Liver (tissue), 9 donors: ENCODE data around the gene WDR7. TPM values are rescaled to one million over a fixed set of nuclear protein-coding genes. Genes with fewer than 3 reads are reported as not detected.

Experiments used
- DNase-seq: peaks from one replicate; pipeline ENCODE4 v3.0.0-alpha.2; 2017; ENCODE audit warnings: low spot score
- H3K27ac ChIP-seq, 2 donors: one replicate each; pipeline ENCODE4 v1.7.0; 2013; ENCODE audit warnings: inconsistent platforms in 2 of 2, low read length in 2 of 2, control low read depth in 1 of 2, low read depth in 1 of 2, mild to moderate bottlenecking in 1 of 2
- H3K27me3 ChIP-seq, 4 donors: one replicate each; pipeline versions ENCODE4 v1.6.1 to v1.7.0; 2013; ENCODE audit warnings: low read length in 3 of 4, inconsistent platforms in 1 of 4, mild to moderate bottlenecking in 1 of 4, moderate library complexity in 1 of 4; ENCODE audit not compliant: control insufficient read depth in 4 of 4, insufficient read depth in 4 of 4
- H3K36me3 ChIP-seq, 4 donors: one replicate each; pipeline versions ENCODE4 v1.6.1 to v1.7.0; 2013; ENCODE audit warnings: low read length in 3 of 4, mild to moderate bottlenecking in 3 of 4, low read depth in 1 of 4, moderate library complexity in 1 of 4; ENCODE audit not compliant: control insufficient read depth in 4 of 4, insufficient read depth in 3 of 4
- H3K4me1 ChIP-seq, 4 donors: one replicate each; pipeline versions ENCODE4 v1.6.1 to v1.7.0; 2013; ENCODE audit warnings: low read length in 3 of 4, mild to moderate bottlenecking in 3 of 4, moderate library complexity in 1 of 4; ENCODE audit not compliant: control insufficient read depth in 4 of 4, insufficient read depth in 4 of 4
- H3K4me3 ChIP-seq, 3 donors: one replicate each; pipeline versions ENCODE4 v1.6.1 to v1.7.0; 2013; ENCODE audit warnings: low read length in 3 of 3, control low read depth in 1 of 3, low read depth in 1 of 3, mild to moderate bottlenecking in 1 of 3
- H3K9ac ChIP-seq, 2 donors: one replicate each; pipeline ENCODE4 v1.7.0; 2013; ENCODE audit warnings: low read length in 2 of 2, mild to moderate bottlenecking in 2 of 2, moderate library complexity in 2 of 2, control low read depth in 1 of 2, low read depth in 1 of 2
- H3K9me3 ChIP-seq, 4 donors: one replicate each; pipeline versions ENCODE4 v1.6.1 to v1.7.0; 2013; ENCODE audit warnings: low read length in 3 of 4; ENCODE audit not compliant: control insufficient read depth in 4 of 4
- CTCF ChIP-seq: fragments of 150-350 bp; IDR thresholded peaks from 2 replicates; pipeline ENCODE4 v1.5.1; 2017; ENCODE audit warnings: improper control_type of control experiment, low read depth, low read length; ENCODE audit not compliant: missing input control
- FOXA1 ChIP-seq: IDR thresholded peaks from 2 replicates; pipeline ENCODE4 v1.6.1; 2016; ENCODE audit warnings: antibody characterized with exemption
- GABPA ChIP-seq, 2 donors: IDR thresholded peaks in 1 of 2; conservative IDR thresholded peaks in 1 of 2; 2 replicates each; pipeline ENCODE4 v1.6.1; 2016; ENCODE audit warnings: antibody characterized with exemption in 2 of 2, mild to moderate bottlenecking in 1 of 2, moderate library complexity in 1 of 2
- HNF4A ChIP-seq, 2 donors: conservative IDR thresholded peaks; 2 replicates each; pipeline ENCODE4 v1.6.1; 2016; ENCODE audit warnings: antibody characterized with exemption in 2 of 2, mild to moderate bottlenecking in 2 of 2
- JUND ChIP-seq, 2 donors: IDR thresholded peaks; 2 replicates each; pipeline ENCODE4 v1.6.1; 2016; ENCODE audit warnings: antibody characterized with exemption in 2 of 2
- RAD21 ChIP-seq, 2 donors: IDR thresholded peaks; 2 replicates each; pipeline ENCODE4 v1.6.1; 2016; ENCODE audit warnings: antibody characterized with exemption in 2 of 2, mild to moderate bottlenecking in 2 of 2
- RXRA ChIP-seq, 2 donors: IDR thresholded peaks; 2 replicates each; pipeline ENCODE4 v1.6.1; 2017 to 2018; ENCODE audit warnings: antibody characterized with exemption in 2 of 2, mild to moderate bottlenecking in 1 of 2
- SP1 ChIP-seq: IDR thresholded peaks from 2 replicates; pipeline ENCODE4 v1.6.1; 2018; ENCODE audit warnings: antibody characterized with exemption, mild to moderate bottlenecking
- TAF1 ChIP-seq: conservative IDR thresholded peaks from 2 replicates; pipeline ENCODE4 v1.6.1; 2016; ENCODE audit warnings: antibody characterized with exemption, mild to moderate bottlenecking
- YY1 ChIP-seq: IDR thresholded peaks from 2 replicates; pipeline ENCODE4 v1.6.1; 2016; ENCODE audit warnings: antibody characterized with exemption, mild to moderate bottlenecking
- WGBS: extraction: QIAGEN DNeasy Blood & Tissue Kit; methylation state at CpG from one replicate; pipeline ENCODE4 v1.1.7; 2013; 5-methylcytosine and 5-hydroxymethylcytosine counted together
- polyA plus RNA-seq, 2 donors: library from polyadenylated mRNA; stranded (reverse) in 1 of 2; unstranded in 1 of 2; fragments of 200-250 nt in 1 of 2; fragments of >200 nt in 1 of 2; fragmentation: Nextera tagmentation in 1 of 2; extraction: Ambion mirVana in 1 of 2; gene quantifications; one replicate each; pipeline versions ENCODE4 v1.2.1 to v1.2.3, GENCODE V29; 2013 to 2015
- total RNA-seq, 2 donors: library from RNA; depleted of rRNA; stranded (reverse); fragments of >200 nt; gene quantifications; one replicate each; pipeline ENCODE4 v1.2.3, GENCODE V29; 2014
- TF ChIP-seq, protein P1 (sequence below): IDR thresholded peaks from 2 replicates; pipeline ENCODE4 v1.6.1; 2016; ENCODE audit warnings: antibody characterized with exemption
- TF ChIP-seq, protein P2 (sequence below): IDR thresholded peaks from 2 replicates; pipeline ENCODE4 v1.6.1; 2016; ENCODE audit warnings: antibody characterized with exemption, mild to moderate bottlenecking
- donor health status: healthy.
- donor health status: healthy.
- donor health status: healthy.
- donor health status: healthy.
- donor health status: healthy.

The WDR7 gene
- total and polyA plus RNA-seq, 4 donors = 4.5 to 26.6 (median 13.2) TPM

- TF ChIP-seq RAD21 (IDR thresholded peaks at IDR 0.05) = no peak
- no peak for TF ChIP-seq FOXA1
- TF ChIP-seq, protein P1, sequence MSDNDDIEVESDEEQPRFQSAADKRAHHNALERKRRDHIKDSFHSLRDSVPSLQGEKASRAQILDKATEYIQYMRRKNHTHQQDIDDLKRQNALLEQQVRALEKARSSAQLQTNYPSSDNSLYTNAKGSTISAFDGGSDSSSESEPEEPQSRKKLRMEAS = no peak
These were observed 210.1 kb downstream of the WDR7 start (continued) for GRCh38 chr18:56861244-56861643.

GRCh38 chr18:56869189-56869777 lies 218.1 kb downstream of the WDR7 start:
- DNase-seq = no peak
- WGBS = 50% methylated on average over 2 of the region's 2 CpGs

DNA sequence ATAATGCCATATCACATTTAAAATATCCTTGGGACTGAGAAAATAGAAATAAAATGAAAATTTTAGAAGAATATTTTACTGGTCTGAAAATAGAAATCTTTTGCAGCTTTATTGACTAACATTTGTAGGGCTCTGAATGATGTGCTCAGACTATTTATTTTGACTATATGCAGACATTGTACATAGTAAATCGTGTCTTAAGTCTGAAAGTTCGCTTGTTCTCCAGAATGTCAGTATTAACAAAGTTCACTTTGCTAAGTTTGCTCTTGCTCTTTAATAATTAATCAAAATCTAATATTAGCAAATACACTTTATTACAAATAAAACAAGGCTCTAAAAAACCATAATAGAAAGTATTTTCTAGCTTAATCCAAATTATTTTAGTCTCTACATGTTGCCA lies 219.8 kb downstream of the WDR7 start:
- Histone ChIP-seq H3K4me3 (no peak overlapping the region), H3K9me3 (no peaks in the 10 kb centered on the region), H3K4me1 (peaks cover 2 to 22% (median 11%) of the 10 kb centered on the region in 4 donors), H3K36me3 (no peaks in the 10 kb centered on the region), H3K9ac (peak overlapping the region in 1 of 2 donors; percentile 38), H3K27ac (no peak overlapping the region), H3K27me3 (no peaks in the 10 kb centered on the region)
- TF ChIP-seq, protein P2, sequence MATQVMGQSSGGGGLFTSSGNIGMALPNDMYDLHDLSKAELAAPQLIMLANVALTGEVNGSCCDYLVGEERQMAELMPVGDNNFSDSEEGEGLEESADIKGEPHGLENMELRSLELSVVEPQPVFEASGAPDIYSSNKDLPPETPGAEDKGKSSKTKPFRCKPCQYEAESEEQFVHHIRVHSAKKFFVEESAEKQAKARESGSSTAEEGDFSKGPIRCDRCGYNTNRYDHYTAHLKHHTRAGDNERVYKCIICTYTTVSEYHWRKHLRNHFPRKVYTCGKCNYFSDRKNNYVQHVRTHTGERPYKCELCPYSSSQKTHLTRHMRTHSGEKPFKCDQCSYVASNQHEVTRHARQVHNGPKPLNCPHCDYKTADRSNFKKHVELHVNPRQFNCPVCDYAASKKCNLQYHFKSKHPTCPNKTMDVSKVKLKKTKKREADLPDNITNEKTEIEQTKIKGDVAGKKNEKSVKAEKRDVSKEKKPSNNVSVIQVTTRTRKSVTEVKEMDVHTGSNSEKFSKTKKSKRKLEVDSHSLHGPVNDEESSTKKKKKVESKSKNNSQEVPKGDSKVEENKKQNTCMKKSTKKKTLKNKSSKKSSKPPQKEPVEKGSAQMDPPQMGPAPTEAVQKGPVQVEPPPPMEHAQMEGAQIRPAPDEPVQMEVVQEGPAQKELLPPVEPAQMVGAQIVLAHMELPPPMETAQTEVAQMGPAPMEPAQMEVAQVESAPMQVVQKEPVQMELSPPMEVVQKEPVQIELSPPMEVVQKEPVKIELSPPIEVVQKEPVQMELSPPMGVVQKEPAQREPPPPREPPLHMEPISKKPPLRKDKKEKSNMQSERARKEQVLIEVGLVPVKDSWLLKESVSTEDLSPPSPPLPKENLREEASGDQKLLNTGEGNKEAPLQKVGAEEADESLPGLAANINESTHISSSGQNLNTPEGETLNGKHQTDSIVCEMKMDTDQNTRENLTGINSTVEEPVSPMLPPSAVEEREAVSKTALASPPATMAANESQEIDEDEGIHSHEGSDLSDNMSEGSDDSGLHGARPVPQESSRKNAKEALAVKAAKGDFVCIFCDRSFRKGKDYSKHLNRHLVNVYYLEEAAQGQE = no peak
- TF ChIP-seq TAF1 (no peak), FOXA1 (no peak), JUND (IDR thresholded peaks at IDR 0.05) (no peak), HNF4A (conservative IDR thresholded peaks at IDR 0.05) (no peak)
- DNase-seq = no peak
- WGBS = 35% methylated on average over 2 of the region's 2 CpGs

More at GRCh38 chr18:56869189-56869777, 218.1 kb downstream of the WDR7 start:
- no peak overlapping the region for H3K9ac ChIP-seq
- H3K36me3 ChIP-seq = no peaks in the 10 kb centered on the region
- peaks cover 2 to 22% (median 11%) of the 10 kb centered on the region in 4 donors for H3K4me1 ChIP-seq
- no peaks in the 10 kb centered on the region for H3K27me3 ChIP-seq
- H3K4me3 ChIP-seq = no peak overlapping the region
- no peaks in the 10 kb centered on the region for H3K9me3 ChIP-seq
- TF ChIP-seq CTCF (peak; percentile 79), RXRA (IDR thresholded peaks at IDR 0.05) (peak in 1 of 2 donors; percentile 25), SP1 (peak; percentile 5), RAD21 (IDR thresholded peaks at IDR 0.05) (peak; percentile 85 to 91), GABPA (IDR thresholded peaks at IDR 0.05 in 1 of 2, conservative IDR thresholded peaks at IDR 0.05 in 1 of 2) (no peak), YY1 (peak; percentile 39), TAF1 (no peak)
- no peak overlapping the region for H3K27ac ChIP-seq
